HepG2 (cell line): ENCODE results near the gene ABHD17A. TPM values are rescaled to one million over a fixed set of nuclear protein-coding genes. Genes with fewer than 3 reads are reported as not detected.

Experiments
- ATF7 ChIP-seq, 2 experiments: fragments of 450-650 bp in 1 of 2; sonication (generic) in 1 of 2; formaldehyde crosslinking in 1 of 2; IDR thresholded peaks; 2 replicates each; pipeline versions ENCODE4 v1.4.0 to v1.6.1; 2016 to 2020; ENCODE audit warnings: antibody characterized with exemption in 1 of 2, mild to moderate bottlenecking in 1 of 2, missing genetic modification reagents in 1 of 2
- CBX2 ChIP-seq, 2 experiments: fragments of 200-600 bp in 1 of 2; sonication (generic); formaldehyde crosslinking in 1 of 2; IDR thresholded peaks; 2 replicates each; pipeline versions ENCODE4 v1.7.0 to v1.8.1; 2018 to 2022; ENCODE audit warnings: low read depth in 2 of 2, low read length in 1 of 2, mild to moderate bottlenecking in 1 of 2, missing genetic modification reagents in 1 of 2
- MED1 ChIP-seq: sonication (generic); formaldehyde crosslinking; IDR thresholded peaks from 2 replicates; pipeline ENCODE4 v1.4.0; 2020; ENCODE audit warnings: missing genetic modification reagents
- PBX2 ChIP-seq: IDR thresholded peaks from 2 replicates; pipeline ENCODE4 v1.6.1; 2016; ENCODE audit warnings: control low read depth
- RNF2 ChIP-seq: fragments of 450-650 bp; conservative IDR thresholded peaks from 2 replicates; pipeline ENCODE4 v1.6.1; 2016; ENCODE audit warnings: low read depth
- SMC3 ChIP-seq: IDR thresholded peaks from 2 replicates; pipeline ENCODE4 v1.6.1; 2011; ENCODE audit warnings: low read length, improper control_type of control experiment
- ZBTB3 ChIP-seq: sonication (generic); formaldehyde crosslinking; IDR thresholded peaks from 2 replicates; pipeline ENCODE4 v1.4.0; 2020; ENCODE audit warnings: low read depth, mild to moderate bottlenecking, moderate library complexity, missing genetic modification reagents, borderline replicate concordance
- ZBTB7B ChIP-seq: sonication (generic); formaldehyde crosslinking; IDR thresholded peaks from 2 replicates; pipeline ENCODE4 v1.4.0; 2020; ENCODE audit warnings: missing genetic modification reagents
- ZNF10 ChIP-seq: sonication (generic); formaldehyde crosslinking; IDR thresholded peaks from 2 replicates; pipeline ENCODE4 v1.4.0; 2020; ENCODE audit warnings: mild to moderate bottlenecking, low read depth, missing genetic modification reagents, borderline replicate concordance
- ZNF720 ChIP-seq: sonication (generic); formaldehyde crosslinking; IDR thresholded peaks from 2 replicates; pipeline ENCODE4 v1.4.0; 2020; ENCODE audit warnings: missing genetic modification reagents
- ZNF766 ChIP-seq: sonication (generic); formaldehyde crosslinking; IDR thresholded peaks from 2 replicates; pipeline ENCODE4 v1.5.0; 2020; ENCODE audit warnings: missing genetic modification reagents, borderline replicate concordance
- polyA plus RNA-seq, 8 experiments: library from polyadenylated mRNA; depleted of rRNA in 3 of 8; stranded (reverse) in 7 of 8; unstranded in 1 of 8; fragments of >200 nt; fragmentation: Illumina TruSeq in 4 of 8; extraction: Trizol in 4 of 8; gene quantifications; 2 replicates each; pipeline versions ENCODE4 v1.2.1 to v1.2.3, GENCODE V29; 2011 to 2016; ENCODE audit warnings: low read depth in 4 of 8, missing spikeins in 1 of 8, mixed read lengths in 1 of 8; ENCODE audit not compliant: insufficient read depth in 1 of 8
- total RNA-seq, 5 experiments: library from RNA; depleted of rRNA; stranded (reverse); fragments of >200 nt; fragmentation: Illumina TruSeq; extraction: Trizol; gene quantifications; 2 replicates each; pipeline ENCODE4 v1.2.3, GENCODE V29; 2016; ENCODE audit warnings: low read depth in 1 of 5
- TF ChIP-seq, protein P1 (sequence below): sonication (generic); formaldehyde crosslinking; IDR thresholded peaks from 2 replicates; pipeline ENCODE4 v1.4.0; 2020; ENCODE audit warnings: mild to moderate bottlenecking, low read depth, missing genetic modification reagents
- TF ChIP-seq, protein P2 (sequence below): sonication (generic); formaldehyde crosslinking; IDR thresholded peaks from 2 replicates; pipeline ENCODE4 v1.4.0; 2020; ENCODE audit warnings: low read depth, mild to moderate bottlenecking, missing genetic modification reagents
- TF ChIP-seq, protein P3 (sequence below): sonication (generic); formaldehyde crosslinking; IDR thresholded peaks from 2 replicates; pipeline ENCODE4 v1.5.1; 2020; ENCODE audit warnings: mild to moderate bottlenecking, missing genetic modification reagents, borderline replicate concordance
- TF ChIP-seq, protein P4 (sequence below): sonication (generic); formaldehyde crosslinking; IDR thresholded peaks from 2 replicates; pipeline ENCODE4 v1.4.0; 2020; ENCODE audit warnings: missing genetic modification reagents
- TF ChIP-seq, protein P5 (sequence below): sonication (generic); formaldehyde crosslinking; IDR thresholded peaks from 2 replicates; pipeline ENCODE4 v1.5.0; 2020; ENCODE audit warnings: missing genetic modification reagents

ABHD17A gene
- total and polyA plus RNA-seq, 2 of the 13 experiments (the other 11 are each of a cell fraction or from before 2014, with no cell fraction given): 27.7 to 40.8 TPM

- no peak for TF ChIP-seq PBX2
- TF ChIP-seq RNF2: peak; percentile 70; the same call in 1 of the 2 replicates
- TF ChIP-seq, protein P1, sequence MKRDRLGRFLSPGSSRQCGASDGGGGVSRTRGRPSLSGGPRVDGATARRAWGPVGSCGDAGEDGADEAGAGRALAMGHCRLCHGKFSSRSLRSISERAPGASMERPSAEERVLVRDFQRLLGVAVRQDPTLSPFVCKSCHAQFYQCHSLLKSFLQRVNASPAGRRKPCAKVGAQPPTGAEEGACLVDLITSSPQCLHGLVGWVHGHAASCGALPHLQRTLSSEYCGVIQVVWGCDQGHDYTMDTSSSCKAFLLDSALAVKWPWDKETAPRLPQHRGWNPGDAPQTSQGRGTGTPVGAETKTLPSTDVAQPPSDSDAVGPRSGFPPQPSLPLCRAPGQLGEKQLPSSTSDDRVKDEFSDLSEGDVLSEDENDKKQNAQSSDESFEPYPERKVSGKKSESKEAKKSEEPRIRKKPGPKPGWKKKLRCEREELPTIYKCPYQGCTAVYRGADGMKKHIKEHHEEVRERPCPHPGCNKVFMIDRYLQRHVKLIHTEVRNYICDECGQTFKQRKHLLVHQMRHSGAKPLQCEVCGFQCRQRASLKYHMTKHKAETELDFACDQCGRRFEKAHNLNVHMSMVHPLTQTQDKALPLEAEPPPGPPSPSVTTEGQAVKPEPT (CRISPR knock-in tag): peak; percentile 64; the same call in 1 of the 2 replicates
- no peak for TF ChIP-seq CBX2 (IDR thresholded peaks at IDR 0.05; ENCODE audit: low read depth, low read length)
- TF ChIP-seq CBX2 (CRISPR knock-in tag; IDR thresholded peaks at IDR 0.05; ENCODE audit: low read depth): no peak
- TF ChIP-seq ZBTB7B (CRISPR knock-in tag): no peak
- TF ChIP-seq ZNF720 (CRISPR knock-in tag): no peak
- TF ChIP-seq ZBTB3 (CRISPR knock-in tag): no peak
- TF ChIP-seq ZNF10 (CRISPR knock-in tag): no peak
- TF ChIP-seq ZNF766 (CRISPR knock-in tag): no peak
- no peak for TF ChIP-seq ATF7 (IDR thresholded peaks at IDR 0.05)
- TF ChIP-seq ATF7 (CRISPR knock-in tag; IDR thresholded peaks at IDR 0.05): peak; percentile 66; the same call in 1 of the 2 replicates
- TF ChIP-seq, protein P2, sequence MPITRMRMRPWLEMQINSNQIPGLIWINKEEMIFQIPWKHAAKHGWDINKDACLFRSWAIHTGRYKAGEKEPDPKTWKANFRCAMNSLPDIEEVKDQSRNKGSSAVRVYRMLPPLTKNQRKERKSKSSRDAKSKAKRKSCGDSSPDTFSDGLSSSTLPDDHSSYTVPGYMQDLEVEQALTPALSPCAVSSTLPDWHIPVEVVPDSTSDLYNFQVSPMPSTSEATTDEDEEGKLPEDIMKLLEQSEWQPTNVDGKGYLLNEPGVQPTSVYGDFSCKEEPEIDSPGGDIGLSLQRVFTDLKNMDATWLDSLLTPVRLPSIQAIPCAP (CRISPR knock-in tag): no peak
- TF ChIP-seq, protein P3, sequence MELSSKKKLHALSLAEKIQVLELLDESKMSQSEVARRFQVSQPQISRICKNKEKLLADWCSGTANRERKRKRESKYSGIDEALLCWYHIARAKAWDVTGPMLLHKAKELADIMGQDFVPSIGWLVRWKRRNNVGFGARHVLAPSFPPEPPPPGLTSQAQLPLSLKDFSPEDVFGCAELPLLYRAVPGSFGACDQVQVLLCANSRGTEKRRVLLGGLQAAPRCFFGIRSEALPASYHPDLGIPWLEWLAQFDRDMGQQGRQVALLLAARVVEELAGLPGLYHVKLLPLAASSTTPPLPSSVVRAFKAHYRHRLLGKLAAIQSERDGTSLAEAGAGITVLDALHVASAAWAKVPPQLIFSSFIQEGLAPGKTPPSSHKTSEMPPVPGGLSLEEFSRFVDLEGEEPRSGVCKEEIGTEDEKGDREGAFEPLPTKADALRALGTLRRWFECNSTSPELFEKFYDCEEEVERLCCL (CRISPR knock-in tag): peak; percentile 40; the same call in 1 of the 2 replicates
- peak; percentile 76 for TF ChIP-seq MED1 (CRISPR knock-in tag)
- TF ChIP-seq, protein P4, sequence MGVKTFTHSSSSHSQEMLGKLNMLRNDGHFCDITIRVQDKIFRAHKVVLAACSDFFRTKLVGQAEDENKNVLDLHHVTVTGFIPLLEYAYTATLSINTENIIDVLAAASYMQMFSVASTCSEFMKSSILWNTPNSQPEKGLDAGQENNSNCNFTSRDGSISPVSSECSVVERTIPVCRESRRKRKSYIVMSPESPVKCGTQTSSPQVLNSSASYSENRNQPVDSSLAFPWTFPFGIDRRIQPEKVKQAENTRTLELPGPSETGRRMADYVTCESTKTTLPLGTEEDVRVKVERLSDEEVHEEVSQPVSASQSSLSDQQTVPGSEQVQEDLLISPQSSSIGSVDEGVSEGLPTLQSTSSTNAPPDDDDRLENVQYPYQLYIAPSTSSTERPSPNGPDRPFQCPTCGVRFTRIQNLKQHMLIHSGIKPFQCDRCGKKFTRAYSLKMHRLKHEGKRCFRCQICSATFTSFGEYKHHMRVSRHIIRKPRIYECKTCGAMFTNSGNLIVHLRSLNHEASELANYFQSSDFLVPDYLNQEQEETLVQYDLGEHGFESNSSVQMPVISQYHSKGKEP: peak; percentile 84
- TF ChIP-seq, protein P5, sequence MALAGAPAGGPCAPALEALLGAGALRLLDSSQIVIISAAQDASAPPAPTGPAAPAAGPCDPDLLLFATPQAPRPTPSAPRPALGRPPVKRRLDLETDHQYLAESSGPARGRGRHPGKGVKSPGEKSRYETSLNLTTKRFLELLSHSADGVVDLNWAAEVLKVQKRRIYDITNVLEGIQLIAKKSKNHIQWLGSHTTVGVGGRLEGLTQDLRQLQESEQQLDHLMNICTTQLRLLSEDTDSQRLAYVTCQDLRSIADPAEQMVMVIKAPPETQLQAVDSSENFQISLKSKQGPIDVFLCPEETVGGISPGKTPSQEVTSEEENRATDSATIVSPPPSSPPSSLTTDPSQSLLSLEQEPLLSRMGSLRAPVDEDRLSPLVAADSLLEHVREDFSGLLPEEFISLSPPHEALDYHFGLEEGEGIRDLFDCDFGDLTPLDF (CRISPR knock-in tag): peak; percentile 97
- no peak for TF ChIP-seq SMC3
These were observed 9.4 kb downstream of the ABHD17A start (continued) for GRCh38 chr19:1875646-1876495.
